ENCODE data around the gene KRTAP1-4. TPM values are rescaled to one million over a fixed set of nuclear protein-coding genes. Genes with fewer than 3 reads are reported as not detected.

KRTAP1-4 gene
- total and polyA plus RNA-seq, 2 of the 8 experiments (the other 6 are each of a cell fraction or from before 2014, with no cell fraction given), result not detected

DNA sequence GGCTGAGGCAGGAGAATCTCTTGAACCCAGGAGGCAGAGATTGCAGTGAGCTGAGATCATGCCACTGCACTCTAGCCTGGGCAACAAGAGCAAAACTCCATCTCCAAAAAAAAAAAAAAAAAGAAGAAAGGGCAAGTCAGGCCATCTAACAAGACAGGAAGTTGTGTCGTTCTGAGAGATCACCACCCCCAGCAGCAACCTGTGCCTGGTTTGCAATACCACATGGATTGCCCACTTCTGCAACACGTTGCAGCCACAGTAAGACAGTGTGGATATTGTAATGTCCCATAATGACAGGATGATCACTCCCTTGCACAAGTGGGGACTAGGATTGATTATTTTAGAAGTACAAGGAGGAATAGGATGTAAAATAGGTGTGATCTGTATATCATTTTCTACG, 39.0 kb upstream of the KRTAP1-4 start:
- no peak overlapping the region for H3K18ac ChIP-seq (ENCODE audit: extremely low read depth, low read length)
- no peak overlapping the region for H3K14ac ChIP-seq (ENCODE audit: insufficient read length)
- TF ChIP-seq RNF2 (IDR thresholded peaks at IDR 0.05; ENCODE audit: borderline replicate concordance, low read depth, low read length, missing control alignments, poor library complexity, severe bottlenecking), result no peak
- no peaks in the 10 kb centered on the region for H3K79me1 ChIP-seq (ENCODE audit: low read depth, low read length)
- no peaks in the 10 kb centered on the region for H4K20me1 ChIP-seq (replicated peaks in 1 of 2; ENCODE audit: control insufficient read depth in 1 of 2, insufficient read depth in 2 of 2, low read length in 2 of 2)
- no peak overlapping the region for H4K91ac ChIP-seq (replicated peaks; ENCODE audit: insufficient read length, low read length)
- no peak overlapping the region for H2AK5ac ChIP-seq (ENCODE audit: low read depth, low read length)
- H3K79me2 ChIP-seq (ENCODE audit: control insufficient read depth in 1 of 2, insufficient read depth in 2 of 2, low read length in 2 of 2), result no peaks in the 10 kb centered on the region
- H3K4me1 ChIP-seq (replicated peaks in 1 of 4; ENCODE audit: control insufficient read depth in 3 of 4, insufficient read depth in 4 of 4, low read length in 3 of 4), result no peaks in the 10 kb centered on the region
- H3K36me3 ChIP-seq (ENCODE audit: control insufficient read depth in 2 of 4, insufficient read depth in 4 of 4, low read length in 3 of 4), result no peaks in the 10 kb centered on the region
- H3K23me2 ChIP-seq (ENCODE audit: low read depth, low read length), result no peaks in the 10 kb centered on the region
- H3K9me3 ChIP-seq (ENCODE audit: insufficient read depth in 2 of 2, low read depth in 1 of 2, low read length in 1 of 2), result no peaks in the 10 kb centered on the region
- no peak overlapping the region for H4K8ac ChIP-seq (ENCODE audit: extremely low read depth, insufficient read depth, low read length)
- H3K4ac ChIP-seq (replicated peaks; ENCODE audit: insufficient read length, low read depth, low read length), result no peak overlapping the region
- no peak overlapping the region for H2BK20ac ChIP-seq (ENCODE audit: low read length)
- no peak overlapping the region for H2AFZ ChIP-seq (ENCODE audit: low read length)
- H2BK15ac ChIP-seq (ENCODE audit: low read length), result no peak overlapping the region
- FAIRE-seq (no peak), DNase-seq (ENCODE audit: low read depth in 1 of 2, low spot score in 2 of 2) (no peak)
- H2BK120ac ChIP-seq (replicated peaks; ENCODE audit: low read depth, low read length), result no peak overlapping the region
- no peak overlapping the region for H3K4me3 ChIP-seq (ENCODE audit: extremely low read depth in 1 of 4, insufficient read depth in 2 of 4, low read depth in 3 of 4, low read length in 4 of 4)
- no peak overlapping the region for H4K5ac ChIP-seq (ENCODE audit: insufficient read length, low read depth, low read length)
- H3K56ac ChIP-seq (replicated peaks; ENCODE audit: insufficient read length, low read depth, low read length), result no peak overlapping the region
- no peak overlapping the region for H3K23ac ChIP-seq (ENCODE audit: insufficient read length)
- CTCF ChIA-PET (ENCODE audit: partially characterized antibody), result no interaction called here
- POLR2A ChIA-PET (ENCODE audit: partially characterized antibody), result no interaction called here
- H3K27me3 ChIP-seq (replicated peaks in 1 of 4; ENCODE audit: control insufficient read depth in 3 of 4, extremely low read depth in 1 of 4, insufficient read depth in 3 of 4, low read length in 3 of 4), result no peaks in the 10 kb centered on the region
- no peak overlapping the region for H2BK12ac ChIP-seq (ENCODE audit: low read depth, low read length)
- WGBS, 2 experiments (ENCODE audit: extremely low coverage in 1 of 2, insufficient coverage in 1 of 2, insufficient read length in 1 of 2, insufficient replicate concordance in 2 of 2, low coverage in 1 of 2, low lambda C conversion rate in 2 of 2, missing lambda C conversion rate in 1 of 2), result 82% methylated on average over 3 of the region's 3 CpGs; no CpG with 5 or more reads in 1 of the 2 experiments
- no peak overlapping the region for H3K9ac ChIP-seq (replicated peaks in 1 of 4; ENCODE audit: extremely low read depth in 1 of 4, low read depth in 3 of 4, low read length in 3 of 4)
- H2BK5ac ChIP-seq (ENCODE audit: low read depth, low read length), result no peak overlapping the region
- H3K4me2 ChIP-seq (ENCODE audit: insufficient read depth in 1 of 2, low read depth in 2 of 2, low read length in 2 of 2), result no peak overlapping the region
- H3K27ac ChIP-seq (ENCODE audit: low read depth, low read length), result no peak overlapping the region

Measured in H1 (cell line).